ENCODE data around the gene MED16.

GRCh38 chr19:882871-883497 lies 10.0 kb downstream of the MED16 start:
- TF ChIP-seq POLR2A (IDR thresholded peaks at IDR 0.05) (no peak), CTCF (IDR thresholded peaks at IDR 0.05) (no peak), EP300 (IDR thresholded peaks at IDR 0.05) (no peak), POLR2AphosphoS5 (IDR thresholded peaks at IDR 0.05) (no peak)

All from suprapubic skin (tissue), 4 donors.